SK-N-SH (cell line): ENCODE data around the gene AXIN1. TPM values are rescaled to one million over a fixed set of nuclear protein-coding genes. Genes with fewer than 3 reads are reported as not detected.

ENCODE experiments used
- CTCF ChIA-PET: fragments of 300-600, 350-600 bp; formaldehyde crosslinking; extraction: SDS; loops from one replicate; lab custom pipeline; 2021; lab: Yijun Ruan, JAX
- POLR2A ChIA-PET: fragments of 350-600 bp; sonication (Branson Sonifier 250); formaldehyde crosslinking; extraction: SDS; loops from one replicate; lab custom pipeline; 2020; ENCODE audit warnings: antibody characterized with exemption, inconsistent platforms; lab: Yijun Ruan, JAX
- DNase-seq: peaks from one replicate; pipeline ENCODE4 v3.0.0; 2012
- H2AFZ ChIP-seq: fragments of 200-600 bp; sonication (generic); 2 replicates; pipeline ENCODE4 v1.8.1; 2016; ENCODE audit warnings: antibody characterized with exemption, mild to moderate bottlenecking, low read depth
- H3F3A ChIP-seq: fragments of 200-600 bp; sonication (generic); replicated peaks from 2 replicates; pipeline ENCODE3; 2016; ENCODE audit warnings: antibody characterized with exemption, mild to moderate bottlenecking; ENCODE audit not compliant: insufficient read depth
- H3K27ac ChIP-seq, 2 experiments: fragments of 200-500 bp in 1 of 2; fragments of 200-600 bp in 1 of 2; sonication (Bioruptor generic) in 1 of 2; sonication (generic), shearing (Covaris generic) in 1 of 2; 2 replicates each; pipeline versions ENCODE4 v1.5.1 to v1.6.1; 2014 to 2016; ENCODE audit warnings: low read depth in 2 of 2, inconsistent platforms in 1 of 2, low read length in 1 of 2, mild to moderate bottlenecking in 1 of 2, mixed read lengths in 1 of 2
- H3K27me3 ChIP-seq: fragments of 200-600 bp; sonication (generic), shearing (Covaris generic); 2 replicates; pipeline ENCODE4 v1.6.1; 2016; ENCODE audit warnings: mixed run types; ENCODE audit not compliant: insufficient read depth
- H3K36me3 ChIP-seq, 2 experiments: fragments of 200-500 bp in 1 of 2; fragments of 200-600 bp in 1 of 2; sonication (Bioruptor generic) in 1 of 2; sonication (generic) in 1 of 2; replicated peaks in 1 of 2; 2 replicates each; pipeline versions ENCODE3 to v1.5.1; 2014 to 2016; ENCODE audit warnings: low read length in 1 of 2, mild to moderate bottlenecking in 1 of 2; ENCODE audit not compliant: insufficient read depth in 2 of 2, control insufficient read depth in 1 of 2
- H3K4me1 ChIP-seq, 2 experiments: fragments of 200-500 bp in 1 of 2; fragments of 200-600 bp in 1 of 2; sonication (Bioruptor generic) in 1 of 2; sonication (generic), shearing (Covaris generic) in 1 of 2; 2 replicates each; pipeline versions ENCODE4 v1.5.1 to v1.6.1; 2014 to 2016; ENCODE audit warnings: low read depth in 1 of 2, low read length in 1 of 2, mixed run types in 1 of 2; ENCODE audit not compliant: insufficient read depth in 2 of 2, control insufficient read depth in 1 of 2
- H3K4me2 ChIP-seq: fragments of 200-600 bp; sonication (generic), shearing (Covaris generic); 2 replicates; pipeline ENCODE4 v1.6.1; 2017; ENCODE audit warnings: mixed run types
- H3K4me3 ChIP-seq, 2 experiments: fragments of 200-500 bp in 1 of 2; fragments of 200-600 bp in 1 of 2; sonication (Bioruptor generic) in 1 of 2; sonication (generic), shearing (Covaris generic) in 1 of 2; 2 replicates each; pipeline versions ENCODE4 v1.5.1 to v1.8.1; 2014 to 2016; ENCODE audit warnings: low read depth in 2 of 2, inconsistent platforms in 1 of 2, low read length in 1 of 2, mild to moderate bottlenecking in 1 of 2, mixed read lengths in 1 of 2, moderate library complexity in 1 of 2
- H3K79me2 ChIP-seq: fragments of 200-600 bp; sonication (generic); 2 replicates; pipeline ENCODE4 v1.8.1; 2017; ENCODE audit warnings: mild to moderate bottlenecking; ENCODE audit not compliant: insufficient read depth
- H3K9ac ChIP-seq: fragments of 200-600 bp; sonication (generic); 2 replicates; pipeline ENCODE4 v1.6.1; 2017; ENCODE audit warnings: mixed run types
- H3K9me2 ChIP-seq: fragments of 200-600 bp; sonication (generic); 2 replicates; pipeline ENCODE4 v1.6.1; 2017; ENCODE audit warnings: mixed run types
- H3K9me3 ChIP-seq: fragments of 200-600 bp; sonication (generic); 2 replicates; pipeline ENCODE4 v1.6.1; 2017; ENCODE audit warnings: mixed run types, mild to moderate bottlenecking, moderate library complexity
- H4K20me1 ChIP-seq: fragments of 200-600 bp; sonication (generic); 2 replicates; pipeline ENCODE4 v1.6.1; 2017; ENCODE audit warnings: mild to moderate bottlenecking, mixed run types; ENCODE audit not compliant: insufficient read depth
- CTCF ChIP-seq: fragments of 200-600 bp; sonication (generic); IDR thresholded peaks from 2 replicates; pipeline ENCODE4 v1.6.1; 2017; ENCODE audit warnings: antibody characterized with exemption, mild to moderate bottlenecking, moderate library complexity
- FOXJ3 ChIP-seq: sonication (generic); formaldehyde crosslinking; IDR thresholded peaks from 2 replicates; pipeline ENCODE4 v1.5.1; 2020; ENCODE audit warnings: mild to moderate bottlenecking, missing genetic modification reagents
- FOXM1 ChIP-seq: IDR thresholded peaks from 2 replicates; pipeline ENCODE4 v1.4.0; 2012; ENCODE audit warnings: low read depth, mild to moderate bottlenecking
- IRF3 ChIP-seq: fragments of 150-350 bp; IDR thresholded peaks from 2 replicates; pipeline ENCODE4 v1.6.1; 2016; ENCODE audit warnings: mild to moderate bottlenecking, low read depth, low read length
- MEF2A ChIP-seq: IDR thresholded peaks from 2 replicates; pipeline ENCODE4 v1.4.0; 2012; ENCODE audit warnings: low read depth, borderline replicate concordance
- NRF1 ChIP-seq: IDR thresholded peaks from 2 replicates; pipeline ENCODE4 v1.6.1; 2012; ENCODE audit warnings: low read depth, mild to moderate bottlenecking, low read length
- PBX3 ChIP-seq: IDR thresholded peaks from 2 replicates; pipeline ENCODE4; 2012
- RFX5 ChIP-seq: IDR thresholded peaks from 2 replicates; pipeline ENCODE4 v1.6.1; 2012; ENCODE audit warnings: mild to moderate bottlenecking, improper control_type of control experiment, low read length
- SIN3A ChIP-seq: IDR thresholded peaks from 2 replicates; pipeline ENCODE4 v1.6.1; 2012; ENCODE audit warnings: low read depth, mild to moderate bottlenecking, low read length, moderate library complexity, borderline replicate concordance
- TCF12 ChIP-seq: IDR thresholded peaks from 2 replicates; pipeline ENCODE4 v1.4.0; 2012
- YY1 ChIP-seq: IDR thresholded peaks from 2 replicates; pipeline ENCODE4 v1.4.0; 2012; ENCODE audit warnings: low read depth, mild to moderate bottlenecking
- WGBS: methylation state at CpG from one replicate; pipeline ENCODE4 v1.1.6; 2017; ENCODE audit warnings: low lambda C conversion rate; 5-methylcytosine and 5-hydroxymethylcytosine counted together
- polyA plus RNA-seq, 3 experiments: library from polyadenylated mRNA; depleted of rRNA; stranded (reverse); fragments of >200 nt; gene quantifications; 2 replicates each; pipeline ENCODE4 v1.2.3, GENCODE V29; 2012
- TF ChIP-seq, protein P1 (sequence below): IDR thresholded peaks from 2 replicates; pipeline ENCODE4 v1.6.1; 2012; ENCODE audit warnings: mild to moderate bottlenecking, low read depth, low read length, moderate library complexity
- TF ChIP-seq, protein P2 (sequence below): IDR thresholded peaks from 2 replicates; pipeline ENCODE4 v1.4.0; 2012; ENCODE audit warnings: low read depth

The AXIN1 gene
- polyA plus RNA-seq, 1 of the 3 experiments (the other 2 are of a cell fraction): 19.9 TPM

GRCh38 chr16:324451-325334, 27.8 kb downstream of the AXIN1 start (continued):
- TF ChIP-seq MEF2A: no peak

DNA sequence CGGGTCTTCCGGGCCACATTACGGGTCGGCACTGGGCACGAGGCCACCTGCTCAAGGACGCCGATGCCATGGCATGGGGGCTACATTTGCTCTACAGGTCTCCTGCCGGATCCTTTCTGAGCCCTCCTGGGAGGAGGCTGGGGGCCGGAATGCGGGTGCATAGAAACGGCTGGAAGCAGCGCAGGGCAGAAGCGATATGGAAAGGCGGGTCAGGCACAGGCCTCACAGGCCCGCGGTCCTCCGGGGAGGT, 28.4 kb downstream of the AXIN1 start:
- Histone ChIP-seq H4K20me1 (peaks cover 85% of the 10 kb centered on the region), H3K9me3 (no peaks in the 10 kb centered on the region), H3K9ac (no peak overlapping the region), H3K79me2 (peaks cover 79% of the 10 kb centered on the region), H3K9me2 (no peaks in the 10 kb centered on the region), H3K27ac (no peak overlapping the region), H3F3A (peaks cover 5% of the 10 kb centered on the region), H3K27me3 (no peaks in the 10 kb centered on the region), H3K4me3 (no peak overlapping the region), H3K36me3 (no peaks in the 10 kb centered on the region), H2AFZ (no peak overlapping the region), H3K4me2 (no peak overlapping the region), H3K4me1 (peaks cover 5 to 16% of the 10 kb centered on the region in 2 experiments; a peak in 2 of 4 replicates)
- WGBS: 86% methylated on average over 8 of the region's 17 CpGs
- ChIA-PET CTCF (interaction anchor here (0.6 kb wide), 1 partner anchor 217 kb away, joined by 3 read pairs; no protein-coding TSS in a partner anchor), POLR2A (no interaction called here)
- DNase-seq: no peak
- TF ChIP-seq YY1 (no peak), PBX3 (no peak)

GRCh38 chr16:322476-323143, 29.9 kb downstream of the AXIN1 start:
- Histone ChIP-seq H3K79me2 (peaks cover 77% of the 10 kb centered on the region; the same call in 1 of the 2 replicates), H3K4me2 (no peak overlapping the region), H3K4me1 (peaks cover 0 to 15% of the 10 kb centered on the region in 2 experiments; a peak in 1 of 4 replicates), H2AFZ (no peak overlapping the region), H4K20me1 (peaks cover 89% of the 10 kb centered on the region), H3K27ac (no peak overlapping the region; a peak in 1 of 4 replicates), H3K9ac (no peak overlapping the region), H3K36me3 (peaks cover 0 to 4% of the 10 kb centered on the region in 2 experiments), H3K9me3 (no peaks in the 10 kb centered on the region), H3K27me3 (no peaks in the 10 kb centered on the region), H3K4me3 (no peak overlapping the region), H3K9me2 (no peaks in the 10 kb centered on the region), H3F3A (no peaks in the 10 kb centered on the region)
- DNase-seq: no peak
- POLR2A ChIA-PET: no interaction called here
- 93% methylated on average over 9 of the region's 13 CpGs for WGBS
- CTCF ChIA-PET: interaction anchor here (0.6 to 1.6 kb wide), 2 partner anchors 9 to 39 kb away, joined by 3 to 5 read pairs; no protein-coding TSS in a partner anchor
- TF ChIP-seq, protein P1, sequence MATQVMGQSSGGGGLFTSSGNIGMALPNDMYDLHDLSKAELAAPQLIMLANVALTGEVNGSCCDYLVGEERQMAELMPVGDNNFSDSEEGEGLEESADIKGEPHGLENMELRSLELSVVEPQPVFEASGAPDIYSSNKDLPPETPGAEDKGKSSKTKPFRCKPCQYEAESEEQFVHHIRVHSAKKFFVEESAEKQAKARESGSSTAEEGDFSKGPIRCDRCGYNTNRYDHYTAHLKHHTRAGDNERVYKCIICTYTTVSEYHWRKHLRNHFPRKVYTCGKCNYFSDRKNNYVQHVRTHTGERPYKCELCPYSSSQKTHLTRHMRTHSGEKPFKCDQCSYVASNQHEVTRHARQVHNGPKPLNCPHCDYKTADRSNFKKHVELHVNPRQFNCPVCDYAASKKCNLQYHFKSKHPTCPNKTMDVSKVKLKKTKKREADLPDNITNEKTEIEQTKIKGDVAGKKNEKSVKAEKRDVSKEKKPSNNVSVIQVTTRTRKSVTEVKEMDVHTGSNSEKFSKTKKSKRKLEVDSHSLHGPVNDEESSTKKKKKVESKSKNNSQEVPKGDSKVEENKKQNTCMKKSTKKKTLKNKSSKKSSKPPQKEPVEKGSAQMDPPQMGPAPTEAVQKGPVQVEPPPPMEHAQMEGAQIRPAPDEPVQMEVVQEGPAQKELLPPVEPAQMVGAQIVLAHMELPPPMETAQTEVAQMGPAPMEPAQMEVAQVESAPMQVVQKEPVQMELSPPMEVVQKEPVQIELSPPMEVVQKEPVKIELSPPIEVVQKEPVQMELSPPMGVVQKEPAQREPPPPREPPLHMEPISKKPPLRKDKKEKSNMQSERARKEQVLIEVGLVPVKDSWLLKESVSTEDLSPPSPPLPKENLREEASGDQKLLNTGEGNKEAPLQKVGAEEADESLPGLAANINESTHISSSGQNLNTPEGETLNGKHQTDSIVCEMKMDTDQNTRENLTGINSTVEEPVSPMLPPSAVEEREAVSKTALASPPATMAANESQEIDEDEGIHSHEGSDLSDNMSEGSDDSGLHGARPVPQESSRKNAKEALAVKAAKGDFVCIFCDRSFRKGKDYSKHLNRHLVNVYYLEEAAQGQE: no peak
- no peak for TF ChIP-seq CTCF
- no peak for TF ChIP-seq TCF12
- TF ChIP-seq, protein P2, sequence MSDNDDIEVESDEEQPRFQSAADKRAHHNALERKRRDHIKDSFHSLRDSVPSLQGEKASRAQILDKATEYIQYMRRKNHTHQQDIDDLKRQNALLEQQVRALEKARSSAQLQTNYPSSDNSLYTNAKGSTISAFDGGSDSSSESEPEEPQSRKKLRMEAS: no peak
- no peak for TF ChIP-seq YY1
- TF ChIP-seq FOXJ3 (CRISPR knock-in tag): no peak
- no peak for TF ChIP-seq RFX5
- TF ChIP-seq NRF1: no peak
- no peak for TF ChIP-seq IRF3
- no peak for TF ChIP-seq PBX3
- no peak for TF ChIP-seq FOXM1
- no peak for TF ChIP-seq SIN3A
